GM12801 (cell line): ENCODE data around the gene COL15A1.

Experiments used
- CTCF ChIP-seq: IDR thresholded peaks from one replicate; pipeline ENCODE4 v1.5.1; 2011; ENCODE audit warnings: control low read depth; ENCODE audit not compliant: insufficient read length; ENCODE audit errors: extremely low read depth

COL15A1 gene

GRCh38 chr9:98950262-98950661 lies 6.6 kb downstream of the COL15A1 start:
- TF ChIP-seq CTCF, result no peak

- no peak for TF ChIP-seq CTCF
These were observed 8.3 kb downstream of the COL15A1 start for GRCh38 chr9:98951967-98952366.

- TF ChIP-seq CTCF, result no peak
These were observed 10.0 kb downstream of the COL15A1 start for GRCh38 chr9:98953581-98954243.

GRCh38 chr9:98954244-98954610 lies 10.5 kb downstream of the COL15A1 start:
- no peak for TF ChIP-seq CTCF

- no peak for TF ChIP-seq CTCF
These were observed 11.6 kb downstream of the COL15A1 start for GRCh38 chr9:98955259-98955658.

GRCh38 chr9:98957826-98958225 lies 14.1 kb downstream of the COL15A1 start:
- no peak for TF ChIP-seq CTCF

GRCh38 chr9:98958271-98958984 lies 14.7 kb downstream of the COL15A1 start:
- TF ChIP-seq CTCF, result no peak
